Liver (tissue), 9 donors: ENCODE data around the gene TMEM191B. TPM values are rescaled to one million over a fixed set of nuclear protein-coding genes. Genes with fewer than 3 reads are reported as not detected.
A peak's percentile ranks its signal among the peaks of the same experiment; 100 is the strongest.
"Not testable (repeated sequence)": the region's sequence is repeated elsewhere in the genome, so short reads cannot be mapped to it uniquely, and the experiment has no call there.

Source experiments
- DNase-seq: peaks from one replicate; pipeline ENCODE4 v3.0.0-alpha.2; 2017; ENCODE audit warnings: low spot score
- H3K27ac ChIP-seq, 2 donors: one replicate each; pipeline ENCODE4 v1.7.0; 2013; ENCODE audit warnings: inconsistent platforms in 2 of 2, low read length in 2 of 2, control low read depth in 1 of 2, low read depth in 1 of 2, mild to moderate bottlenecking in 1 of 2
- H3K27me3 ChIP-seq, 4 donors: one replicate each; pipeline versions ENCODE4 v1.6.1 to v1.7.0; 2013; ENCODE audit warnings: low read length in 3 of 4, inconsistent platforms in 1 of 4, mild to moderate bottlenecking in 1 of 4, moderate library complexity in 1 of 4; ENCODE audit not compliant: control insufficient read depth in 4 of 4, insufficient read depth in 4 of 4
- H3K36me3 ChIP-seq, 4 donors: one replicate each; pipeline versions ENCODE4 v1.6.1 to v1.7.0; 2013; ENCODE audit warnings: low read length in 3 of 4, mild to moderate bottlenecking in 3 of 4, low read depth in 1 of 4, moderate library complexity in 1 of 4; ENCODE audit not compliant: control insufficient read depth in 4 of 4, insufficient read depth in 3 of 4
- H3K4me1 ChIP-seq, 4 donors: one replicate each; pipeline versions ENCODE4 v1.6.1 to v1.7.0; 2013; ENCODE audit warnings: low read length in 3 of 4, mild to moderate bottlenecking in 3 of 4, moderate library complexity in 1 of 4; ENCODE audit not compliant: control insufficient read depth in 4 of 4, insufficient read depth in 4 of 4
- H3K4me3 ChIP-seq, 3 donors: one replicate each; pipeline versions ENCODE4 v1.6.1 to v1.7.0; 2013; ENCODE audit warnings: low read length in 3 of 3, control low read depth in 1 of 3, low read depth in 1 of 3, mild to moderate bottlenecking in 1 of 3
- H3K9ac ChIP-seq, 2 donors: one replicate each; pipeline ENCODE4 v1.7.0; 2013; ENCODE audit warnings: low read length in 2 of 2, mild to moderate bottlenecking in 2 of 2, moderate library complexity in 2 of 2, control low read depth in 1 of 2, low read depth in 1 of 2
- H3K9me3 ChIP-seq, 4 donors: one replicate each; pipeline versions ENCODE4 v1.6.1 to v1.7.0; 2013; ENCODE audit warnings: low read length in 3 of 4; ENCODE audit not compliant: control insufficient read depth in 4 of 4
- WGBS: extraction: QIAGEN DNeasy Blood & Tissue Kit; methylation state at CpG from one replicate; pipeline ENCODE4 v1.1.7; 2013; 5-methylcytosine and 5-hydroxymethylcytosine counted together
- polyA plus RNA-seq, 2 donors: library from polyadenylated mRNA; stranded (reverse) in 1 of 2; unstranded in 1 of 2; fragments of 200-250 nt in 1 of 2; fragments of >200 nt in 1 of 2; fragmentation: Nextera tagmentation in 1 of 2; extraction: Ambion mirVana in 1 of 2; gene quantifications; one replicate each; pipeline versions ENCODE4 v1.2.1 to v1.2.3, GENCODE V29; 2013 to 2015
- total RNA-seq, 2 donors: library from RNA; depleted of rRNA; stranded (reverse); fragments of >200 nt; gene quantifications; one replicate each; pipeline ENCODE4 v1.2.3, GENCODE V29; 2014
- donor health status: healthy.
- donor health status: healthy.
- donor health status: healthy.
- donor health status: healthy.
- donor health status: healthy.

The TMEM191B gene
- total and polyA plus RNA-seq, 4 donors: 0.07 to 1.9 TPM; not detected in 2

GRCh38 chr22:18528597-18529415 lies 1.2 kb downstream of the TMEM191B start:
- DNase-seq: peak; percentile 86
- not testable (repeated sequence) for H3K27me3 ChIP-seq, H3K36me3 ChIP-seq, H3K9me3 ChIP-seq, H3K4me1 ChIP-seq, H3K27ac ChIP-seq, H3K9ac ChIP-seq, H3K4me3 ChIP-seq
- 1% methylated on average over 20 of the region's 66 CpGs for WGBS

DNA sequence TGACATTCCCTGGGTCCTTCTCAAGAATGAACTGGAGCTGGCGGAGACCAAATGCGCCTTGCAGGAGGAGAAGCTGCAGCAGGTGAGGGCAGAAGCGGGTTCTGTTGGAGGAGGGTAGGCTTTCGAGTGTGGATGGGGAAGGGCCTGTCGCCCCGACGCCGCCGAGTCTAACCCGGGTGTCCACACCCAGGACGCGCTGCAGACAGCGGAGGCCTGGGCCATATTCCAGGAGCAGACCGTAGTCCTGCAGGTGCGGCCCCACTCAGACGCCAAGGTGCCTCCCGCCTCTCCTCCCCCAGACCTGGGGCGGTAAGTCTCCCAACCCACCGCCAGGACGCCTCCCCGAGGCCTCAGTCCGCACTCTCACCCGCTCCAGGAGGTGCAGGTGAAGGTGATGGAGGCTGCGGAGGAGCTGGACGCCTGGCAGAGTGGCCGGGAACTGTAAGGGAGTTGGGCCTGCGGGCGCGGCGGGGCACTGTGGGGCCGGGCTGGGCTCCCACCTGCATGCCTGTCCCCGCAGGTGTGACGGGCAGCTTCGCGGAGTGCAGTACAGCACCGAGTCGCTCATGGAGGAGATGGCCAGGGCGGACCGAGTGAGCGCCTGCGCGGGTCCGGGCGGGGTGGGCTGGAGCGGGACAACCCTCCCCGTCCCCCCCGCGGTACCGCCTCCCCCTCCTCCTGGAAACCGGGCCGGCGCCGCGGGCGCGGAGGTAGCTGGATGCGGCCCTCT lies 2.0 kb downstream of the TMEM191B start:
- H3K27me3 ChIP-seq: not testable (repeated sequence)

DNA sequence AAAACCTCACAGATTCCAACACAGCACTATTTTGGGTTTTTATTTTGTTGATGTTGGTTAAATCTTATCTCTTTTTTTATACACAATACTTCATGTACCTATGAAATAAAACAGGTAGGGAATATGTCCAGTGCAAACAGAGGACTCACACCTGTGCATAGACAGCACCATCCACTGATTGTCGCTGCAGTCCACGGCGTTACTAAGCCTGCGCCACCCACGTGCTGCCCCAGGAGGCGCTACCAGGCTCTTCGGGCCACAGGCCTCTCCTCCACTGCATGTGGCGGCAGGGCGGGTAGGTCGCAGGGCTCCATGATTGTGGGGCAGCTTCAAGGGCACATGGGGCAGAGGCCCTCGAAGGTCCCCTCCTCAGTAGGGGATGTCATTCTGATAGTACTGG lies 6.0 kb downstream of the TMEM191B start:
- not testable (repeated sequence) for H3K27ac ChIP-seq, H3K9me3 ChIP-seq, DNase-seq, H3K4me3 ChIP-seq, H3K27me3 ChIP-seq, H3K9ac ChIP-seq, H3K4me1 ChIP-seq, H3K36me3 ChIP-seq
- no CpG with 5 or more reads among the region's 11 CpGs for WGBS

More for the DNA sequence above, 2.0 kb downstream of the TMEM191B start:
- H3K9ac ChIP-seq, H3K4me3 ChIP-seq, H3K9me3 ChIP-seq, H3K4me1 ChIP-seq, H3K36me3 ChIP-seq, DNase-seq, H3K27ac ChIP-seq: not testable (repeated sequence)
- WGBS: no CpG with 5 or more reads among the region's 57 CpGs

DNA sequence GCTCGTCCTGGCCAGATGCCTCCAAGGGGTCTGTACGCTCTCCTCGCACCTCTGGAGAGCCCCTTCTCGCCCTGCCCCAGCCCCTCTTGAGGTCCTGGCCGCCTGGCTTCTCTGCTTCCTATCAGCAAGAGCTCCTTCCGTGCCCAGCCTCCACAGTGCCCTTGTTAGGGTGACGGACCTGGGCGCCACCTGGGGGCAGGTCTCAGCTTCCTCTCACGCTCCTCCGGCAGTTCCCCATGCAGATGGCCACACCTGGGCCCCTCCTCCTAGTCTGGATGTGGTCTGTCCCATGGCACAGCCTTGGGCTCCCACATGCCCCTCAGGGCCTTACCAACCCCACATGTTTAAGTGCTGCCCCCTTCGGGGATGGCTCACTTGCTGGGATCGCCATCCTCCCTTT lies 6.7 kb downstream of the TMEM191B start:
- not testable (repeated sequence) for H3K9me3 ChIP-seq, H3K36me3 ChIP-seq, H3K27me3 ChIP-seq, H3K4me3 ChIP-seq, H3K4me1 ChIP-seq, H3K27ac ChIP-seq, H3K9ac ChIP-seq, DNase-seq
- WGBS: no CpG with 5 or more reads among the region's 12 CpGs

GRCh38 chr22:18539994-18540393 lies 12.4 kb downstream of the TMEM191B start:
- H3K4me1 ChIP-seq, H3K27ac ChIP-seq, DNase-seq, H3K4me3 ChIP-seq, H3K36me3 ChIP-seq, H3K9ac ChIP-seq, H3K27me3 ChIP-seq, H3K9me3 ChIP-seq: not testable (repeated sequence)
- 98% methylated on average over 5 of the region's 6 CpGs for WGBS

DNA sequence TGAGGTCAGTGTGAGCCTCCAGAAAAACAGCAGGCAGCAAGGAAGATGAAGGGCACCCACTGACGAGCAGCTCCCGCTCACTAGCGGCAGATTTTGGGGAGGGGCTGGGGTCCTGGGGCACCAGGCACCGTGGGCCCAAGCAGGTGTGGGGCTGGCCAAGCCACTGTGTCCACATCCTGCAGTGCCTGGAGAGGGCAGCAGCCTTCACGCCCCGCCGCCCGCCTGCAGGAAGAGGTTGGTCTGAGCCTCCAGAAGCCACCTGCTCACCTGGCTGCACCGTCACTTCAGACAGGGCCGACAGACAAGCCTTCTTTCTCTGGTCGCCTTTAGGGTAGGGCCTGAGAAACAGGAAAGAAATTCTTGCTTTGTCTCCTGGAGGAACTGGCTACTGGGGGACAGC lies 15.8 kb downstream of the TMEM191B start:
- H3K4me1 ChIP-seq, H3K9ac ChIP-seq, H3K27me3 ChIP-seq, DNase-seq, H3K9me3 ChIP-seq, H3K4me3 ChIP-seq, H3K27ac ChIP-seq, H3K36me3 ChIP-seq: not testable (repeated sequence)
- no CpG with 5 or more reads among the region's 11 CpGs for WGBS

DNA sequence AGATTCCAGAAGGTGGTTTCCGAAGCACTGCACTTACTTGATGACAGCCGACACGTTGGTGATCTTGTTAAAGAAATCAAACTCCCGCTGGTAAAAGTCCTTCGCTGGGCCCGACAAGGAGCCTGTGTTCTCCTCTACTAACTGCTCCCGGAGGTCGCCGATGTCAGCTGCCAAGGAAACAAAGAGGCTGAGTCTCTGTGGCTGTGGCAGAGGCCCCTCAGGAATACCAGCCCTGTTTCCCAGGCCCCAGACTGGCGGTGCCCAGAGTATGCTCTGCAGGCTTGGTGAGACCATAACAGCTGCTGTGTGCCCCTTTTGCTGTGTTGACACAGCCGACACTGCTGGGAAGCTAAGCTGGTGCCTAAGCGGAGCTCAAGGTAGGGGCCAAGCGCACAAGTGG lies 17.0 kb downstream of the TMEM191B start:
- H3K27me3 ChIP-seq, H3K4me3 ChIP-seq, H3K4me1 ChIP-seq, H3K36me3 ChIP-seq, DNase-seq, H3K9ac ChIP-seq, H3K9me3 ChIP-seq, H3K27ac ChIP-seq: not testable (repeated sequence)
- WGBS: 97% methylated on average over 8 of the region's 13 CpGs

GRCh38 chr22:18549458-18550179 lies 22.0 kb downstream of the TMEM191B start:
- not testable (repeated sequence) for H3K4me3 ChIP-seq, DNase-seq, H3K4me1 ChIP-seq, H3K27ac ChIP-seq, H3K36me3 ChIP-seq, H3K27me3 ChIP-seq, H3K9ac ChIP-seq, H3K9me3 ChIP-seq
- 37% methylated on average over 7 of the region's 13 CpGs for WGBS
